ENCODE data around the gene H6PD.

Gene H6PD

GRCh38 chr1:9247894-9248293, 13.3 kb downstream of the H6PD start:
- Histone ChIP-seq H3K9me3 (ENCODE audit: insufficient read depth, low read length) (no peaks in the 10 kb centered on the region), H3K9ac (ENCODE audit: low read length) (no peak overlapping the region), H3K4me2 (ENCODE audit: low read depth, low read length, poor library complexity, severe bottlenecking) (no peak overlapping the region), H3F3A (ENCODE audit: insufficient read depth) (no peaks in the 10 kb centered on the region), H3K27me3 (ENCODE audit: low read length) (no peaks in the 10 kb centered on the region), H3K79me2 (ENCODE audit: insufficient read depth, low read length) (no peaks in the 10 kb centered on the region), H3K9me2 (replicated peaks; ENCODE audit: insufficient read depth, low read length) (no peaks in the 10 kb centered on the region), H3K36me3 (ENCODE audit: low read length) (no peaks in the 10 kb centered on the region), H2AFZ (ENCODE audit: low read depth, low read length, severe bottlenecking) (no peak overlapping the region), H3K27ac (ENCODE audit: low read depth, low read length) (no peak overlapping the region), H4K20me1 (ENCODE audit: low read depth, low read length) (no peaks in the 10 kb centered on the region), H3K4me3 (ENCODE audit: insufficient read depth, low read length, poor library complexity, severe bottlenecking) (no peak overlapping the region)
- TF ChIP-seq EZH2phosphoT487 (conservative IDR thresholded peaks at IDR 0.05; ENCODE audit: low read length) = no peak
- TF ChIP-seq CTCF (IDR thresholded peaks at IDR 0.05; ENCODE audit: insufficient read depth, low read length, poor library complexity, severe bottlenecking) = no peak

GRCh38 chr1:9248341-9249262, 14.0 kb downstream of the H6PD start:
- H3F3A ChIP-seq (ENCODE audit: insufficient read depth) = no peaks in the 10 kb centered on the region
- H2AFZ ChIP-seq (ENCODE audit: low read depth, low read length, severe bottlenecking) = no peak overlapping the region
- no peaks in the 10 kb centered on the region for H3K9me3 ChIP-seq (ENCODE audit: insufficient read depth, low read length)
- H3K4me3 ChIP-seq (ENCODE audit: insufficient read depth, low read length, poor library complexity, severe bottlenecking) = no peak overlapping the region
- H3K9me2 ChIP-seq (replicated peaks; ENCODE audit: insufficient read depth, low read length) = no peaks in the 10 kb centered on the region
- no peak overlapping the region for H3K9ac ChIP-seq (ENCODE audit: low read length)
- no peaks in the 10 kb centered on the region for H4K20me1 ChIP-seq (ENCODE audit: low read depth, low read length)
- no peaks in the 10 kb centered on the region for H3K27me3 ChIP-seq (ENCODE audit: low read length)
- no peaks in the 10 kb centered on the region for H3K79me2 ChIP-seq (ENCODE audit: insufficient read depth, low read length)
- no peak for TF ChIP-seq EZH2phosphoT487 (conservative IDR thresholded peaks at IDR 0.05; ENCODE audit: low read length)
- TF ChIP-seq CTCF (IDR thresholded peaks at IDR 0.05; ENCODE audit: insufficient read depth, low read length, poor library complexity, severe bottlenecking) = no peak
- no peak overlapping the region for H3K27ac ChIP-seq (ENCODE audit: low read depth, low read length)
- no peaks in the 10 kb centered on the region for H3K36me3 ChIP-seq (ENCODE audit: low read length)
- H3K4me2 ChIP-seq (ENCODE audit: low read depth, low read length, poor library complexity, severe bottlenecking) = no peak overlapping the region

- no peak overlapping the region for H2AFZ ChIP-seq (ENCODE audit: low read depth, low read length, severe bottlenecking)
- no peaks in the 10 kb centered on the region for H4K20me1 ChIP-seq (ENCODE audit: low read depth, low read length)
- H3K79me2 ChIP-seq (ENCODE audit: insufficient read depth, low read length) = no peaks in the 10 kb centered on the region
- H3K4me2 ChIP-seq (ENCODE audit: low read depth, low read length, poor library complexity, severe bottlenecking) = no peak overlapping the region
- H3K36me3 ChIP-seq (ENCODE audit: low read length) = no peaks in the 10 kb centered on the region
- no peak overlapping the region for H3K4me3 ChIP-seq (ENCODE audit: insufficient read depth, low read length, poor library complexity, severe bottlenecking)
- H3K9ac ChIP-seq (ENCODE audit: low read length) = no peak overlapping the region
- TF ChIP-seq EZH2phosphoT487 (conservative IDR thresholded peaks at IDR 0.05; ENCODE audit: low read length) (no peak), CTCF (IDR thresholded peaks at IDR 0.05; ENCODE audit: insufficient read depth, low read length, poor library complexity, severe bottlenecking) (no peak)
- H3K27me3 ChIP-seq (ENCODE audit: low read length) = no peaks in the 10 kb centered on the region
- H3K9me3 ChIP-seq (ENCODE audit: insufficient read depth, low read length) = no peaks in the 10 kb centered on the region
- no peaks in the 10 kb centered on the region for H3K9me2 ChIP-seq (replicated peaks; ENCODE audit: insufficient read depth, low read length)
- H3K27ac ChIP-seq (ENCODE audit: low read depth, low read length) = no peak overlapping the region
- H3F3A ChIP-seq (ENCODE audit: insufficient read depth) = no peaks in the 10 kb centered on the region
Measured at GRCh38 chr1:9249263-9249533, 14.6 kb downstream of the H6PD start.
